ENCODE measurements around the gene GOLGA6L7.
"Not testable (repeated sequence)": the region's sequence is repeated elsewhere in the genome, so short reads cannot be mapped to it uniquely, and the experiment has no call there.

The GOLGA6L7 gene

DNA sequence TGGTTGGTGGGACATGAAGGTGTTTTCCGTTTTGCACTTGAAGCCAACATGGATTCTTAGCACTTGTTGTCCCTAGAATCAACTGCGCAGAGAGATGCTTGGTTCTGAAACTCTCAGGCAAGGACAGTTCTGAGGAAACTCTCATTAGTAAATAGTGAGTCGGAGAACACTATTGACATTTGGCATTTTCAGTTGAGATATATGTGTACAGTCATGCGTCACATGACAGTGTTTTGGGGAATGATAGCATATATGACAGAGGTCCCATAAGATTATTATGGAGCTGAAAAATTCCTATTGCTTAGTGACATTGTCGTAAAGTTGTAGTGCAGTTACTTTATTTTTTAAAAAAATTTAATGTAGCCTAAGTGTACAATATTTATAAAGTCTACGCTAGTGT lies 43.1 kb upstream of the GOLGA6L7 start:
- FAIRE-seq, result no peak
- TF ChIP-seq CTCF (IDR thresholded peaks at IDR 0.05; ENCODE audit: insufficient read depth, missing control alignments), result no peak

GRCh38 chr15:28890711-28891495 lies 42.5 kb upstream of the GOLGA6L7 start:
- TF ChIP-seq CTCF (IDR thresholded peaks at IDR 0.05; ENCODE audit: insufficient read depth, missing control alignments), result no peak
- DNase-seq (ENCODE audit: insufficient read length, low spot score) (no peak), FAIRE-seq (no peak)

More for the DNA sequence above, 43.1 kb upstream of the GOLGA6L7 start:
- no peak for DNase-seq (ENCODE audit: insufficient read length, low spot score)

- DNase-seq (ENCODE audit: insufficient read length, low spot score); FAIRE-seq: not testable (repeated sequence)
These were observed 41.8 kb upstream of the GOLGA6L7 start for GRCh38 chr15:28890291-28890690.

- FAIRE-seq; DNase-seq (ENCODE audit: insufficient read length, low spot score): not testable (repeated sequence)
These were observed 41.4 kb upstream of the GOLGA6L7 start for GRCh38 chr15:28889871-28890270.

- no peak for TF ChIP-seq CTCF (IDR thresholded peaks at IDR 0.05; ENCODE audit: insufficient read depth, missing control alignments)
- no peak for DNase-seq (ENCODE audit: insufficient read length, low spot score)
- no peak for FAIRE-seq
These were observed 40.9 kb upstream of the GOLGA6L7 start for GRCh38 chr15:28889346-28889745.

GRCh38 chr15:28888900-28889299 lies 40.5 kb upstream of the GOLGA6L7 start:
- FAIRE-seq, result no peak
- no peak for TF ChIP-seq CTCF (IDR thresholded peaks at IDR 0.05; ENCODE audit: insufficient read depth, missing control alignments)
- no peak for DNase-seq (ENCODE audit: insufficient read length, low spot score)

GRCh38 chr15:28888302-28888894 lies 40.0 kb upstream of the GOLGA6L7 start:
- no peak for FAIRE-seq
- TF ChIP-seq CTCF (IDR thresholded peaks at IDR 0.05; ENCODE audit: insufficient read depth, missing control alignments), result no peak
- DNase-seq (ENCODE audit: insufficient read length, low spot score), result no peak

DNA sequence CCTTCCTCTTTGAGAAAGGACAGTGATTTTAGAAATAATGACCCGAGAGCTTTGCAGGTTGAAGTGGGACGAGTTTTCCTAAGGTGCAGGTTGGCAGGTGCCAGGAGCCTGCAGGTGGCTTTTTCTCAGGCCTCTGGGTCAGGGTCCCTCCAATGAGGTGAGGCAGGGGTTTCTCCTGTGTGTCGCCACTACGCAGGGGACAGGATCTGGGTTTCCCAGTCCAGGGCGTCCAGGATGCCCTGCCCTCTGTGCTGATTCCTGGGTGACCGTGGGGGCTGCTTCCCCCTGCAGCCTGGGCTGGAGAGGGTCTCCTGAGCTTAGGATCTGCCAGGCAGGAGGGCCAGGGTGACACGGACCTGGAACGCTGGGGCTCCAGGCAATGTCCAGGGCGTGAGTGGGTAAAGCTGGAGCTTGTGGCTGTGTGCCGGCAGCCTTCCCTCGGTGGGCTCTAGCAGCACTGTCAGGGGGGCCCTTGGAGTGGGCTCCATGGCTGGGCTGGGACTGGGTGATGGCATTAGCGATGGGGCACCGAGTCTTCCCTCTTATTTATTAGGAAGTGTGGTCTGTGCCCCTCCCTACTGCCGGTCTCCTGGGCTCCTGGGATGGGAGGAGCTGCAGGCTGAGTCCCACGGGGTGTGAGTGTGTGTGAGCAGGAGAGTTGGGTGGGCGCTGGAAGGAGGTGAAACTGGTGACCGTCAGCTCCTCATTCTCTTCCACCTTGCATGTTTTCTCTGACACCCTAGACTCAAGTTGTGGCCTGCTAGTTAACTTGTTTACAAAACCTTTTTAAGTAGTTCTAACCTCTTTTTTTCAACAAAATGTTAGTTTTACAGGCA lies 39.1 kb upstream of the GOLGA6L7 start:
- DNase-seq (ENCODE audit: insufficient read length, low spot score), result no peak
- no peak for FAIRE-seq

More for the DNA sequence above, 39.1 kb upstream of the GOLGA6L7 start:
- TF ChIP-seq CTCF (IDR thresholded peaks at IDR 0.05; ENCODE audit: insufficient read depth, missing control alignments), result no peak

All from D721Med (cell line).